ENCODE data around the gene IRX3.

IRX3 gene

DNA sequence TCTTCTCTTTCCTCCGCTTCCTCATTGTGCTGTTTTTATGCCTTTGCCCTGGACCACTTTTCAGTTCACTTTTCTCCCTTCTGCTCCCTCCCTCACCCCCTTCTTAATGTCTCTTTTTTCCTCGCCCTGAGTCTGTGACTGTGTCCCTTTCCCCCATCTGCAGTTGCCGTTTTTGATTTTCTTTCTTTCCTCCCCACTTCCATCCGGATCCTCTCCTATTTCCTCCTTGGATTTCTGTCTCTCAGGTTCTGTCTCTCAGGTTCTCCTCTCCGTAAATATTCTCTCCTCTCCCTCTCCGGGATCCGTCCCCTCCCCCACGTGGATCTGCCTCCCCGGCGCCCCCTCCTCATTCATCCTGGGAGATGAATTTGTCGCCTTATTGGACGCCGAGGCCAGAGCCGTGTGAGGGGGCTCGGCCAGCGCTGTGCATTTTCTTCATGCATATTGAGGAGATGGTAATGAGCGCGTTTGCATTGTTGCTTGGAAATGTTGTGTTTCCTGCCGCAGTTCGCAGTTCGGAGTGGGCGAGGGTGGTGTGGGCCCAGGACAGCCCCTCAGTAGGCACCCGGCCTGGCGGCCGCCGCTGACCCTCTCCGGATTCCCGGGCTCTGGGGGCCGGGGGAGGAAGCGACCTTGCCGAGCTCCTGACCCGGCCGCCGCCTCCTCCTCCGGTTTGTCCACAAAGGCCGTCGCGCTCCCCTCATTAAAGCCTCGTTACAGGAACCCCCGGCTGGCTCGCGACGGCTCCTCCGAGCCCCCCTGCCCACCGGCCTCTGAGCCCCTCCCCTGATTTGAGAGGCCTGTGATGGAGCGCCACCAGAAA is 4.5 kb upstream of the IRX3 start:
- no peak for DNase-seq

DNA sequence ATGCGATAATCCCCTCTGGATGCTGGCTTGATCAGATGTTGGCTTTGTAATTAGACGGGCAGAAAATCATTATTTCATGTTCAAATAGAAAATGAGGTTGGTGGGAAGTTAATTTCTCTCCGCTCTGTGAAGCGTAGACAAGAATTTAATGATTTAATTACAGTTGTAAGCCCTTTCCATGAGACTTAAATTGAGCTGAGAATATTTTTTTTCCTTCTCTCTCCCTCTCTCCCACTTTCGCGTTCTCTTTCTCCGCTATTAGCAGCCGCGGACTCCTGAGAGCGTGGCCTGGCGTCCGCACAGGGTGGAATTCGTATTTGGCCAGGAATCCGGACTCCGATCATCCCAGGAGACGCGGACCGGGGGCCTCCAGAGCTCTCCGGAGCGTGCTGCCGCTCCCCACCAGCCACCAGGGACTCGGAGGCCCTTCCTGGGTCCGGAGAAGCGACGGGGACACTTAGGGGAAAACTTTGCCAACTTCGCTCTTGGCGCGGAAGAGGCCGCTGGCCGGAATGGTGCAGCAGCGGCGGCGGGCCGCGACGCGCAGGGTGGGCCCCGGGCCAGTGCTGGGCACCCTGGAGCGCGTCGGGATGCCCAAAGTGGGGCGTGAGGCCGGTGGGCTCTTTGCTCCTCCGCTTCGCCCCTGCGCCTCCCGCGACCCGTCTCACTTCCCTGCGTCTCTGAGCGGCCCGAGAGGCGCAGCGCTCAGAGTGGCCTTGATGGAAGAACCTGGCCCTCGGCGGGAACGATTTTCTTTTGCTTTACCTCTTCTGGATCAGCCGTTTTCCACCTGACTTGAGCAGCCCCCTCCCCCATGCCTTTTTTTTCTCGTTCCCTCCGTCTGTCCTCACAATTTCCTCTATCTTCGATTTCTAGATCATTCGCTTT is 3.6 kb upstream of the IRX3 start:
- no peak for DNase-seq

- no peak for DNase-seq
Observed at GRCh38 chr16:54289242-54289944, 2.8 kb upstream of the IRX3 start.

DNA sequence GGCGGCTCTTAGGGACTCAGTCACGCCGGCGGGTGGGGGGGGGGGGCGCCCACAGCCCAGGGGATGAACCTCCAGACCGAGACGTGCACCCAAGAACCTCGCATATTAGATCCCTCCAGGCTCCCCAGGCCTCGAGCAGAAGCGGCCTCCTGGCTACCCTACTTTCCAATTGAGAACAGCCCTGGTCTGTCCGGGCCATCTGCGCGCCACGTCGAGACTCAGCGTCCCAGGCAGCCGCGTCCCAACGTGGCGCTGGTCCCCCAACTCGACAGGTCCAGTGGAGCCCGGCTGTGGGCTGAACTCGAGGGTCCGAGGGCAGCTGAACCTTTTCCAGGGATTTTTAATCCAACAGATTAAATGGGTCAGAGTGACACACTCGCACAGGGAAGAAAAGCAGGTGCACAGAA is 2.3 kb upstream of the IRX3 start:
- DNase-seq = no peak

GRCh38 chr16:54288030-54288834 is 1.6 kb upstream of the IRX3 start:
- DNase-seq = no peak

- DNase-seq = no peak
Observed at GRCh38 chr16:54287131-54288029, 793 bp upstream of the IRX3 start.

GRCh38 chr16:54286090-54286365 is 559 bp downstream of the IRX3 start:
- DNase-seq = no peak

DNA sequence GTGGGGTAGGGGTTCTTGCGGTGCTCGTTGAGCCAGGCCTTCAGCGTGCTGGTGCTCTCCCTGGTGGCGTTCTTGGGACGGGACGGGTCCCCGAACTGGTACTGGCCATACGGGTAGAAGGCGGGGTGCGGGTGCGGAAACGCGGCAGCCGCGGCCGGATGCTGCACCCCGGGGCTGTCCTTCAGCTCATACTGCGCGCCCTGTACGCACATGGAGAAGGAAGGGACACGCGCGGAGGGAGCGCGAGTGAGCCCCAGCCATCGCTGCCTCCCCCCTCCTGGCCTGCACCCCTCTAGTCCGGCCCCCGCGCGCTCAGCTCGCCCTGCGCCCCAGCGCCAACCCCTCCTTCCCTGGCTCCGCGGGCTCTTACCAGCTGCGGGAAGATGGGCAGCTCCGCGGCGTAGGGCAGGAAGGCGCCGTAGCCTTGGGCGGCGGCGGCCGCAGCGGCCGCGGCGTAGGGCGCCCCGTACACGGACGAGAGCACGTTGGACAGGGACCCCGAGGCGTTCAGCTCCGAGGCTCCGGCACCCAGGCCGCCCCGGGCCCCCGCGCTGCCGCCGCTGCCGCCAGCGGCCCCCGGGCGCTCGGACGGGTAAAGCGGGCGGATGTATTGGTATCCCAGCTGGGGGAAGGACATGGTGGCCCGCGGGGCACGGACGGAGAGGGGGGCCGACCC is 1.0 kb downstream of the IRX3 start:
- no peak for DNase-seq

GRCh38 chr16:54284931-54285413 is 1.6 kb downstream of the IRX3 start:
- DNase-seq = no peak

- no peak for DNase-seq
Observed at GRCh38 chr16:54284319-54284930, 2.2 kb downstream of the IRX3 start.

- DNase-seq = no peak
Observed at GRCh38 chr16:54283725-54284318, 2.8 kb downstream of the IRX3 start.

DNA sequence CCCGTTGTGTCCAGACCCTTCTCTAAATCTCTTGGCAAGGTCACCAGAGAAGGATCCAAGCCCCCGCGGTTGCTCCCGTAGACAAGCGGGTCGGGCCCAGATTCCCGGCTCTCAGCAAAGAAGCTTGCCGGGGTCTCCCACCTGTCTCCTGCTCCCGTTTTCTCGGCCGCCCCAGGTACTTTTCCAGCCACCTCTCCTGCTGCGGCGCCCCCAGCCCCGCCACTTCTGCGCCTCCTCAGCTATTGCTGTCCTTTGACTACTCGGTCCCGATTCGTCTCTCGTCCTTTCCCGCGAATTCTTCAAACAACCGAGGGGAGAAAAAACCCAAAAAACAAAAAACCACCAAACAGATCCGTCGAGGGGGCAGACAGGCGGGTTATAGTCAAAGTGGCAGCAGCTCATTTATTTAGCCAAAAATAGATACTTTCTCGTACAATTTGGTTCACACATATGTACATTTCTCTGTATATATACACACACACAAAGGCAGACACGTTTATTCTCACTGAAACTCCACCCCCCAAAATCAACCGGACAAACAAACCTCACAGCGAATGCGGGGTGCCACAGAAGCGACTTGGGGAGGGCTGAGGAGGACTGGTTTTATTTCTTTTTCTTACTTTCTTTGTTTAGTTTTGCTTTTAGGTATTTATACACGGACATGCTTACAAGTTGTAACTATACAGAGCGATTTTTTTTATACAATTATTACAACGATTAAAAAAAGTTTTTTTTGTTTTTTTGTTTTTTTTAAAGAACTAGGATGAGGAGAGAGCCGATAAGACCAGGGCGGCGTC is 3.5 kb downstream of the IRX3 start:
- no peak for DNase-seq

- no peak for DNase-seq
Observed at GRCh38 chr16:54282202-54282927, 4.2 kb downstream of the IRX3 start.

DNA sequence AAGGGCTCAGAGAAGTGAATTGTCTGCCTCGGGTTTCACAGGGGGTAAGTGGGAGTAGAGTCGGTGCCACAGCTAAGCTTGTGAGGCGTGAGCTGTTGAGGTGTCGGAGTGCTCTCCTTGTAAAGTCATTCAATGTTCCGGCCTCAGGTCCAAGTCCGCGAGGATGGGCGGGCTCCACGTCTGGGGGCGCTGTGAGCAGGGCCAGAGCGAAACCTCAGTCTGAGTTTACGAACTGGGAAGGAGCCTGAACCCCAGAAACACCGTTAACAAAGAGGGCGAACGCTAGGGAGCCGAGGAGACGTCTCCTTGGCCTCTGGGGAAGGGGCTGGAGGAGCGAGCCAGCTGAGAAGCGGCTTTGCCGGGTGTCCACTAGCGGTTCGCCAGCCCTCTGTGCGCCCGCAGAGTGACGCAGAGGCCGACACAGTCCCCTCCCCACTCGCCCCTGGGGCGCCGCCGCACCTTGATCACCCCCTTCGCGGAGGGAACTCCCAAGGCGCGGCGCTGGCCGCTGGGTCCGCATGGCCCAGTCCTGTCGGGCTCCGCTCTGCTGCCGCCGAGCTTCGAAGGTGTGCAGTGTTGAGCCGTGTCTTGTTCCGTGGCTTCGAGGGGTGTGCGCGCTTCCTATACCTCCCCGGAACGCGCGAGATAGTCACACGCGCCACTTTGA is 4.9 kb downstream of the IRX3 start:
- no peak for DNase-seq

- DNase-seq = no peak
Observed at GRCh38 chr16:54280751-54281150, 5.8 kb downstream of the IRX3 start.

DNA sequence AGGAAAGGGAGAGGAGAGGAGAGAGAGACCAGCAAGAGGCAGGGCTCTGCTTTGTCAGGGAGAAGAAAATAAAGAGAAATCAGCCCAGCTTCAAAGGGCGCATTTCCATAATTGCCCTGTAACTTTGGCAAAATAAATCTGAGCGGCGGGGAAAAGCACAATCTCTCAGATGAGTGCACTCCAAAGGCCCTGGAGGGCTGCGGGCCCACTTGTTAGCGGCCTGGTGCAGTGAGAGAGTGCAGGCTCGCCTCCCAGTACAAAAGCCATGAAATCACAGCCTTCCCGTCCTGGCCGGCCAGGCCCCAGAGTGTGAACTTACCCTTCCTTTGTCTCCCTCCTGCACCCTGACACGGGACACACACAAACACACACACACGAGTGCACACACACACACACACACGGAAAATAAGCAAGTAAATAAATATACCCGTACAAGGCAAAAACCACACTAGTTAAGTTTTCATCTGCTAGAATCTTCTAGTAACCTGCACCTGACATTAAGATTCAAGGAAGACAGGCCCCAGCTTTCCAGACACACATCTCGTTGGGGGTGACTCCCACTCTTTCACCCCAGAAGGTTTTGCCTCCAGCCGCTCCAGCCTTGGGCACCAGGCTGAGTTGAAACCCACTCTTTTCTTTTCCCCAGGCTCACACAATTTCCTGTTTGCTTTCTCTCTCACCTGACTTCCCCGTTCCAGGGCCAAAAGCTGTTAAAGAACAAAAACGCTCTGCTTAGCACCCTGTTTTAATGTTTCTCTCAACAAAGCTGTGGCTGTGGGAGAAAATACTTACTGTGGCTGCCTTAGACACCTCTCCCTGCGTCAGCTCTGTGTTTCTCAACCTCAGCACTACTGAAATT is 8.5 kb downstream of the IRX3 start:
- DNase-seq = no peak

DNA sequence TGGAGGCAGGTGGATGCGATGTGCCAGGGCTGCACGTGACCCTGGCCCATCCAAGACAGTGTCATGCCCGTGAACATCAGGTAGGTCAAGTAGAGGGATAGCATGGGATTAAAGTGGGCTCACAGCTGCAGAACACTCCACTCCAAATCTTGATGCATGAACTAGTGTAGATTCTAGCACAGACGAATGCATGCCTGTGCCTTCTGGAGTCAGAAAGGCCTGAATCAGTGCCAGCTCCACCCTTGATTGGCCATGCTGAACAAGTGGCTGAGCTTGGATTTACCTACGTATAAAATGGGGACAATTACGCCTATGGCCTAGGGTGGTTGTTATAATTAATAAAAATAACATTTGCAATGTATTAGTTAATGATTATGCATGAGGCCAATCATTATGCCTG is 10.6 kb downstream of the IRX3 start:
- DNase-seq = no peak

All from stimulated activated CD4-positive, alpha-beta T cell treated with anti-CD3 and anti-CD28 coated beads, Interleukin-4, amount 100 ng/mL, for 24 hours (primary cell).